Esophagus muscularis mucosa (tissue), 3 donors: ENCODE results near the gene GLCCI1.
"Not testable (repeated sequence)": the region's sequence is repeated elsewhere in the genome, so short reads cannot be mapped to it uniquely, and the experiment has no call there.

Experiments
- CTCF ChIP-seq, 3 experiments: fragments of 200-600 bp in 2 of 3; fragments of 450-650 bp in 1 of 3; sonication (generic) in 2 of 3; IDR thresholded peaks; one replicate each; pipeline ENCODE4 v1.5.1; 2017 to 2019; ENCODE audit warnings: antibody characterized with exemption in 3 of 3, mild to moderate bottlenecking in 2 of 3, moderate library complexity in 1 of 3
- POLR2A ChIP-seq: fragments of 450-650 bp; IDR thresholded peaks from one replicate; pipeline ENCODE4 v1.6.1; 2017; ENCODE audit warnings: antibody characterized with exemption, moderate library complexity, mild to moderate bottlenecking, low read depth
- POLR2AphosphoS5 ChIP-seq, 2 donors: sonication (generic); formaldehyde crosslinking; IDR thresholded peaks; one replicate each; pipeline ENCODE4 v1.6.1; 2017; ENCODE audit warnings: antibody characterized with exemption in 2 of 2

DNA sequence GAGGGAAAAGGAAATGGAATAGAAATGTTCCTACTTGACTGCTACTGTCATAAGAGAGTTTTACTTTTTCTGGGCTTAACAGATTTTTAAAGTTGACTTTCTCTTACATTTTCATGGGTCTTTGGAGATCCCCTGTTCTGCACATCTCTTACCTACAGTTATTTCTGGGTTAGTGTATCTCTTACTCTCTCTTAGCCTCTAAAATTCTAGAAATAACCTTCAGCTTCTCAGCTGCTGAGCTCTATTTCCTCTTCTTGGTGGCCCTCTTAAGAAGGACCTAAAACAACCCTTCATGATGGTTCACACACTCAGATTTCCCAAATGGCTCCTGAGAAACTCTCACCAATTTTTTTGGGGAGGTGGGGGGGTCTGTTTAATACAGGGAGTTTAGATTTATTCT is 79.5 kb downstream of the GLCCI1 start:
- TF ChIP-seq CTCF (IDR thresholded peaks at IDR 0.05); POLR2A; POLR2AphosphoS5 (IDR thresholded peaks at IDR 0.05): not testable (repeated sequence)
